GM12801 (cell line): ENCODE results near the gene SDC3.

Experiments
- TF ChIP-seq, protein P1 (sequence below): IDR thresholded peaks from one replicate; pipeline ENCODE4 v1.5.1; 2011; ENCODE audit warnings: control low read depth; ENCODE audit not compliant: insufficient read length; ENCODE audit errors: extremely low read depth

The SDC3 gene

DNA sequence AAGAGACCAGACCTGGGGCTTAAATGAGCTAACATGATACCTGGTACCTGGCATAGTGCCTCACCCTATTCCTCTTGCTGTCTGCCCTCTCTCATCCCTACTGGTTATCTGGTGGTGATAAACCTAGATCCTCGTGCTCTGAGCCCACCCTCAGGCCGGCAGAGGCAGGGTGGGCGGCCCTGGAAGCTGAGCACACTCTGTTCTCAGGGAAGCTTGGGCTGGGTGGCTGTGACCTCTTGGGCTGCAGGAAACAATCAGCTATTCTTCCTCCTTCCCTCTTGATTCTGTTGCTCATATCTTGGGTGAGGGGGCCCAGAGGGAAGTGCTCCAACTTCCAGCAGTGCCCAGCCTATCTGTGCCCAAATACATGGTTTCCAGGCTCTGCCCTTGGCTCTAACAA is 42.0 kb downstream of the SDC3 start:
- TF ChIP-seq, protein P1, sequence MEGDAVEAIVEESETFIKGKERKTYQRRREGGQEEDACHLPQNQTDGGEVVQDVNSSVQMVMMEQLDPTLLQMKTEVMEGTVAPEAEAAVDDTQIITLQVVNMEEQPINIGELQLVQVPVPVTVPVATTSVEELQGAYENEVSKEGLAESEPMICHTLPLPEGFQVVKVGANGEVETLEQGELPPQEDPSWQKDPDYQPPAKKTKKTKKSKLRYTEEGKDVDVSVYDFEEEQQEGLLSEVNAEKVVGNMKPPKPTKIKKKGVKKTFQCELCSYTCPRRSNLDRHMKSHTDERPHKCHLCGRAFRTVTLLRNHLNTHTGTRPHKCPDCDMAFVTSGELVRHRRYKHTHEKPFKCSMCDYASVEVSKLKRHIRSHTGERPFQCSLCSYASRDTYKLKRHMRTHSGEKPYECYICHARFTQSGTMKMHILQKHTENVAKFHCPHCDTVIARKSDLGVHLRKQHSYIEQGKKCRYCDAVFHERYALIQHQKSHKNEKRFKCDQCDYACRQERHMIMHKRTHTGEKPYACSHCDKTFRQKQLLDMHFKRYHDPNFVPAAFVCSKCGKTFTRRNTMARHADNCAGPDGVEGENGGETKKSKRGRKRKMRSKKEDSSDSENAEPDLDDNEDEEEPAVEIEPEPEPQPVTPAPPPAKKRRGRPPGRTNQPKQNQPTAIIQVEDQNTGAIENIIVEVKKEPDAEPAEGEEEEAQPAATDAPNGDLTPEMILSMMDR: no peak

DNA sequence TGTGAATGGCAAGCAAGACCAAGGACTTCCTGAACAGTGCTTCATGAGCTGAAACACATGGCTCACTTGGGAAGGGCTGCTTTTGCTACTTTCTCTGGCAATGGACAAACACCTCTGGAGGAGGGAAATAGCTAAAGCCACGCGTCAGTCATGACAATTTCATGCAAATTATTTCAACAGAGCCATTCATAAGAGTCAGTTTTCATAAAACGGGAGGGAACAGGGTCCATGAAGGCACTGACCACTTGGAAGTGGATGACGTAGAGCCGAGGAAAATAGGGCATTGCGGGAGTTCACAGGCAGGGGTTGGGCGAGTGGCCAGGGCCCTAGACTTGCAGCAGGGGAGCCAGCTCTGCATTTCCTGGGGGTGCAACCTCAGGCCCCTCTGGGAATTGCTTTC is 43.9 kb downstream of the SDC3 start:
- TF ChIP-seq, protein P1: no peak

DNA sequence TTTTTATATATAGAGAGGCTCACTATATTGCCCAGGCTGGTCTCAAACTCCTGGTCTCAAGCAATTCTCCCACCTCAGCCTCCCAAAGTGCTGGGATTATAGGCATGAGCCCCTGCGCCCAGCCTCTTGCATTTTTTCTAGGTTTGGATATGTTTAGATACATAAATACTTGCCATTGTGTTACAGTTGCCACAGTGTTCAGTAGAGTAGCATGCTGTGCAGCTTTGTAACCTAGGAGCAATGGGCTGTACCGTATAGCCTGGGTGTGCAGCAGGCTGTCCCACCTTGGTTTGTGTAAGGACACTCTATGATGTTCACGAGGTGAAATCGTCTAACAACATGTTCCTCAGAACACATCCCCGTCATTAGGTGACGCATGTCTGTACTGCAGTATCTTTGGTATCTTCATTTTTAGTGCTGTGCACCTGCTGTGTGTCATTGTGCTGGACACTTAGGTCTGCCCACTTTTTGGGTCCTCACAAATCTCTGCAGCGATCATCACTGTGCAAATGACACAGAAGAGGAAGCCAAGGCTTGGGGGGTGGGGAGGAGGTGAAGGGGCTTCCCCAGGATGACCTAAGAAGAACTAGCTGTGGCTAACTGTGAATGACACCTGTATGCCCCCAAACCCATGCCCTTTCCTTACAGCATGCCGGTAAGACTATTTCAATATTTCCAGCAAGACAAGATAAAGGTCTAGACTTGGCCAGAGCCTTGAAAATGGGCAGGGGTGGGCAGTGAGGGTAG is 44.5 kb downstream of the SDC3 start:
- TF ChIP-seq, protein P1: no peak

DNA sequence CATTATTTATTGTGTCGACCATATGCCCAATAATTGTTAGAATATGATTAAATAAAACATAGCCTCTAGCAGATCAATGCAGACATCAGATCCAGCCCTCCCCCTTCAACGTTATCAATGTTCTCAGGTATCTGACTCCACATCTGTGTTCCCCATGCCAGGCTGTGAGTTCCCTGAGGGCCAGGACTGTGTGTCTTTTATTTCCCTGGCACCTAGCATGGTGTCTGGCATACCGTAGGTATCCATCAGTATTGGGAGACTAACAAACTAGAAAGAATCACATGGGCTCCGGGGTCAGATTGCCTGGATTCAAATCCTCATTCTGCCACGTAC is 48.3 kb downstream of the SDC3 start:
- TF ChIP-seq, protein P1: no peak

DNA sequence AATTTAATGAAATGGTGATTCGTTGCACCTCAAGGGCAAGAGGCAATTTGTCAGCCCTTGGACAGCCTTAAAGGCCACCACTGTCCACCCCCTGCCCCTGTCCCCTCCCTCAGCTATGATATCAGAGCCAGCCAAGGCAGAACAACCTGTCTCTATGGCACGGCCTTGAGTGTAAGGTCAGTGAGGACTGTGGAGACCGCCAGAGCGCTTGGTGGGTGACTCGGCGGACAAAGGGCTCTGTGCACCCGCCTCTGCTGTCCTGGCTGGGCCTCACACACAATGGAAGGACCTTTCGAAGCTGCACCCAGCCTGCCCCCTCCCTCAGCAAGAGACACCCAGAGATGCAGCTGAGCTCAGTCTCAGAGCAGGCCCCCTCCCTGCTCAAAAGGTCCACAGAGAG is 50.6 kb downstream of the SDC3 start:
- TF ChIP-seq, protein P1: no peak

DNA sequence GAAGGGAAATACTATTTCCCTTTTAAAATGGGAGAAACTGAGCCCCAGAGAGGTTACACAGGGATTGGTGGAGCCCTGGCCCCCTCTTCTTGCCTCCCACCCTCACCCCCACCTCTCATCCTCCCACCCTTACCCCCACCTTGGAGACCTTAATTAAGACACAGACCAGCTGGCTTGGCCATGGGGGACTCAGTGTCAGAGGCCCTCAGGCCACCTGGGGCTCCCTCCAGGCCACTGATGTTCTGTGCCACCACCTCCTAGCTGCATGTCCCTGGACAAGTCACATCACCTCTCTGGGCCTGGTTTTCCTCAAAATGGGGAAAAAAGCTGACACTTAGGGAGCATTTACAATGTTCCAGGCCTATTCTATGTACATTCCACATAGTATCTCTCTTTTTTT is 51.5 kb downstream of the SDC3 start:
- TF ChIP-seq, protein P1: no peak

DNA sequence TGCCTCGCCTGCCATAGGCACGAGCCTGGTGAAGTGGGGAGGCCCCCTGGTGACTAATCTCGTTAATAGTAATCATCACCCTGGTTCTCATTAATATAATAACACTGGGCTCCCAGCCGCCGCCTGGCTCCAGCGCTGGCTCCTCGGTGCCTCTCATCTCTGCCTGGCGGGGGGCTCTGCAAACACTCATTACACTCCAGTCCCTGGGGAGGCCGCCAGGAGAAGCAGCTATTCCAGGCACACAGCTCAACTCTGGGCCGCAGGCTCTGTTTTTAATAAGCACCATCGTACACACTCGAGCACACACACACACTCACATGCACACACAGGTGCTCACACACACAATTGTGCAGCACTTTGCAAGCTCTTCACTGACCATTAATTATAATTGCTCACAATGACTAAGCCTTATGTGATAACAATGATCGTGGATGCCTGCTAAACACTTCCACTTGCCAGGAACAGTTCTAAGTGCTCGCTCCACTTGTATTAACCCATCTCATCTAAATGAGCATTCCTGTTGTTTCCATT is 52.2 kb downstream of the SDC3 start:
- TF ChIP-seq, protein P1: no peak
